ENCODE measurements around the gene ATP6AP2.

GRCh38 chrX:40563784-40564183 lies 17.0 kb upstream of the ATP6AP2 start:
- TF ChIP-seq CTCF (IDR thresholded peaks at IDR 0.05) (no peak), POLR2A (IDR thresholded peaks at IDR 0.05) (no peak)

Data from adrenal gland (tissue), 5 donors.